HCT116 (cell line): ENCODE results near the gene NFASC. TPM values are rescaled to one million over a fixed set of nuclear protein-coding genes. Genes with fewer than 3 reads are reported as not detected.

Experiments used
- ATAC-seq: fragments of 200-7000 bp; cut with Tn5 transposase; 2 replicates; pipeline ENCODE4 v1.9.1; 2020; ENCODE audit warnings: mild to moderate bottlenecking, moderate library complexity
- BruUV-seq: library from RNA; stranded (reverse); fragments of 400-500 nt; replicated peaks from 2 replicates; lab custom pipeline; 2021; lab: Mats Ljungman, UMichigan
- CTCF ChIA-PET: fragments of 300-600 bp; sonication (Branson Sonifier 250); formaldehyde crosslinking; loops from one replicate; lab custom pipeline; 2021; ENCODE audit warnings: antibody characterized with exemption; lab: Charles Lee
- POLR2A ChIA-PET: fragments of 300-600, 350-600 bp; sonication (Branson Sonifier 250); formaldehyde crosslinking; loops from one replicate; lab custom pipeline; 2021; ENCODE audit warnings: antibody characterized with exemption; lab: Charles Lee
- RAD21 ChIA-PET, 2 experiments: fragments of 300-600 bp; sonication (Branson Sonifier 250); formaldehyde crosslinking; loops; one replicate each; lab custom pipeline; 2023; ENCODE audit warnings: low total read pairs in 2 of 2; ENCODE audit not compliant: uncharacterized antibody in 2 of 2, unreplicated experiment in 2 of 2, low non-redundant PET in 1 of 2; lab: Charles Lee
- DNase-seq: peaks from one replicate; pipeline ENCODE4 v3.0.0-alpha.2; 2010; ENCODE audit warnings: low read depth, low spot score
- H2AFZ ChIP-seq: fragments of 200-600 bp; shearing (Covaris generic), sonication (generic); 2 replicates; pipeline ENCODE4 v1.6.1; 2017; ENCODE audit warnings: low read depth, mixed run types, mixed read lengths, antibody characterized with exemption, low read length; ENCODE audit not compliant: poor library complexity, severe bottlenecking
- H3K27ac ChIP-seq: 2 replicates; pipeline ENCODE4 v1.5.1; 2012; ENCODE audit warnings: low read depth, low read length
- H3K27me3 ChIP-seq: fragments of 200-600 bp; sonication (generic); 2 replicates; pipeline ENCODE4 v1.6.1; 2016; ENCODE audit warnings: mixed run types, low read length, mixed read lengths; ENCODE audit not compliant: insufficient read depth
- H3K36me3 ChIP-seq, 2 experiments: fragments of 200-500 bp in 1 of 2; fragments of 200-600 bp in 1 of 2; sonication (Bioruptor generic) in 1 of 2; sonication (generic) in 1 of 2; 2 replicates each; pipeline versions ENCODE4 v1.5.1 to v1.6.1; 2014 to 2016; ENCODE audit warnings: low read length in 2 of 2, inconsistent platforms in 1 of 2, mixed read lengths in 1 of 2, mixed run types in 1 of 2; ENCODE audit not compliant: insufficient read depth in 2 of 2, control insufficient read depth in 1 of 2
- H3K4me1 ChIP-seq, 2 experiments: fragments of 200-600 bp in 1 of 2; sonication (generic) in 1 of 2; 2 replicates each; pipeline versions ENCODE4 v1.5.1 to v1.6.1; 2012 to 2017; ENCODE audit warnings: low read length in 2 of 2, inconsistent platforms in 1 of 2, mild to moderate bottlenecking in 1 of 2, mixed read lengths in 1 of 2, mixed run types in 1 of 2, moderate library complexity in 1 of 2; ENCODE audit not compliant: insufficient read depth in 2 of 2, control insufficient read depth in 1 of 2
- H3K4me2 ChIP-seq: fragments of 200-600 bp; sonication (generic); 2 replicates; pipeline ENCODE4 v1.6.1; 2017; ENCODE audit warnings: mixed run types, low read length, mixed read lengths
- H3K4me3 ChIP-seq, 2 experiments: fragments of 200-600 bp in 1 of 2; sonication (generic) in 1 of 2; replicated peaks in 1 of 2; 2 replicates each; pipeline ENCODE4 v1.5.1; 2011 to 2016; ENCODE audit warnings: low read length in 2 of 2, control low read depth in 1 of 2, low read depth in 1 of 2, mild to moderate bottlenecking in 1 of 2, mixed read lengths in 1 of 2, mixed run types in 1 of 2
- H3K79me2 ChIP-seq: fragments of 200-600 bp; sonication (generic); 2 replicates; pipeline ENCODE4 v1.6.1; 2017; ENCODE audit warnings: mild to moderate bottlenecking, mixed run types, low read length, moderate library complexity, mixed read lengths; ENCODE audit not compliant: insufficient read depth
- H3K9ac ChIP-seq: fragments of 200-600 bp; sonication (generic); 2 replicates; pipeline ENCODE4 v1.6.1; 2016; ENCODE audit warnings: low read length, mixed read lengths
- H3K9me2 ChIP-seq: fragments of 200-600 bp; sonication (generic), shearing (Covaris generic); 2 replicates; pipeline ENCODE4 v1.6.1; 2017; ENCODE audit warnings: mixed run types, mild to moderate bottlenecking, moderate library complexity; ENCODE audit not compliant: insufficient read depth
- H3K9me3 ChIP-seq, 2 experiments: fragments of 200-500 bp in 1 of 2; fragments of 200-600 bp in 1 of 2; sonication (Bioruptor generic) in 1 of 2; sonication (generic) in 1 of 2; 2 replicates each; pipeline ENCODE4 v1.6.1; 2014 to 2017; ENCODE audit warnings: low read length in 2 of 2, mixed read lengths in 2 of 2, inconsistent platforms in 1 of 2, low read depth in 1 of 2, mild to moderate bottlenecking in 1 of 2, mixed run types in 1 of 2, moderate library complexity in 1 of 2; ENCODE audit not compliant: control insufficient read depth in 1 of 2, insufficient read depth in 1 of 2
- H4K20me1 ChIP-seq: fragments of 200-600 bp; sonication (generic), shearing (Covaris generic); 2 replicates; pipeline ENCODE4 v1.6.1; 2017; ENCODE audit warnings: mixed run types, mild to moderate bottlenecking, moderate library complexity; ENCODE audit not compliant: insufficient read depth
- CBX3 ChIP-seq: IDR thresholded peaks from 2 replicates; pipeline ENCODE4 v1.6.1; 2012; ENCODE audit warnings: low read depth
- CEBPB ChIP-seq: IDR thresholded peaks from 2 replicates; pipeline ENCODE4 v1.6.1; 2012; ENCODE audit warnings: low read depth
- EGR1 ChIP-seq: IDR thresholded peaks from 2 replicates; pipeline ENCODE4 v1.6.1; 2012; ENCODE audit warnings: low read depth
- ELF1 ChIP-seq: IDR thresholded peaks from 2 replicates; pipeline ENCODE4 v1.6.1; 2012; ENCODE audit warnings: low read depth, borderline replicate concordance
- EZH2 ChIP-seq: fragments of 200-600 bp; sonication (generic); IDR thresholded peaks from 2 replicates; pipeline ENCODE4 v1.6.1; 2017; ENCODE audit warnings: antibody characterized with exemption, mixed run types
- EZH2phosphoT487 ChIP-seq: fragments of 200-600 bp; IDR thresholded peaks from 2 replicates; pipeline ENCODE4 v1.6.1; 2018; ENCODE audit warnings: antibody characterized with exemption, borderline replicate concordance
- FOSL1 ChIP-seq: IDR thresholded peaks from 2 replicates; pipeline ENCODE4 v1.6.1; 2012; ENCODE audit warnings: low read depth
- JUND ChIP-seq: IDR thresholded peaks from 2 replicates; pipeline ENCODE4 v1.6.1; 2012
- POLR2AphosphoS5 ChIP-seq: IDR thresholded peaks from 2 replicates; pipeline ENCODE4 v1.6.1; 2011; ENCODE audit warnings: mild to moderate bottlenecking, low read depth, low read length, moderate library complexity
- RAD21 ChIP-seq: IDR thresholded peaks from 2 replicates; pipeline ENCODE4 v1.6.1; 2012; ENCODE audit warnings: low read depth, mild to moderate bottlenecking
- SIN3A ChIP-seq: IDR thresholded peaks from 2 replicates; pipeline ENCODE4 v1.6.1; 2012; ENCODE audit warnings: low read depth
- SP1 ChIP-seq: IDR thresholded peaks from 2 replicates; pipeline ENCODE4 v1.6.1; 2012; ENCODE audit warnings: low read depth
- SRF ChIP-seq: IDR thresholded peaks from 2 replicates; pipeline ENCODE4 v1.6.1; 2012; ENCODE audit warnings: low read depth
- TCF7L2 ChIP-seq: IDR thresholded peaks from 2 replicates; pipeline ENCODE4 v1.7.0; 2011; ENCODE audit warnings: borderline replicate concordance, inconsistent platforms; ENCODE audit not compliant: insufficient read depth, insufficient read length; ENCODE audit errors: extremely low read depth
- YY1 ChIP-seq: IDR thresholded peaks from 2 replicates; pipeline ENCODE4 v1.6.1; 2011; ENCODE audit warnings: low read length, low read depth, moderate library complexity, mild to moderate bottlenecking; ENCODE audit not compliant: insufficient replicate concordance; ENCODE audit errors: extremely low read depth
- ZFX ChIP-seq: fragments of 450-650 bp; IDR thresholded peaks from 2 replicates; pipeline ENCODE4 v1.6.1; 2017
- ZNF274 ChIP-seq: fragments of 200-500 bp; sonication (Bioruptor generic); IDR thresholded peaks from 2 replicates; pipeline ENCODE4 v1.6.1; 2014; ENCODE audit warnings: mild to moderate bottlenecking, low read depth, low read length, inconsistent platforms
- intact Hi-C: fragments of 100-400 bp; cut with micrococcal nuclease; formaldehyde crosslinking; loops from 2 replicates; pipeline ENCODE4 v1.10.0; 2022
- total RNA-seq: library from RNA; stranded (reverse); gene quantifications from one replicate; pipeline ENCODE4 v1.2.1, GENCODE V29; 2021; ENCODE audit not compliant: unreplicated experiment
- TF ChIP-seq, protein P1 (sequence below): IDR thresholded peaks from 2 replicates; pipeline ENCODE4 v1.6.1; 2012
- TF ChIP-seq, protein P2 (sequence below): IDR thresholded peaks from 2 replicates; pipeline ENCODE4 v1.6.1; 2012; ENCODE audit warnings: low read depth
- TF ChIP-seq, protein P3 (sequence below), 3 experiments: fragments of 200-600 bp in 1 of 3; sonication (generic) in 1 of 3; IDR thresholded peaks in 2 of 3; conservative IDR thresholded peaks in 1 of 3; 2 replicates each; pipeline ENCODE4 v1.5.1; 2012 to 2017; ENCODE audit warnings: low read depth in 2 of 3, low read length in 2 of 3, antibody characterized with exemption in 1 of 3, borderline replicate concordance in 1 of 3, control low read depth in 1 of 3, mild to moderate bottlenecking in 1 of 3, mixed read lengths in 1 of 3, mixed run types in 1 of 3, moderate library complexity in 1 of 3; ENCODE audit not compliant: insufficient read depth in 1 of 3

Gene NFASC
- total RNA-seq, 1 experiment from 2014 or later = 0.57 TPM

DNA sequence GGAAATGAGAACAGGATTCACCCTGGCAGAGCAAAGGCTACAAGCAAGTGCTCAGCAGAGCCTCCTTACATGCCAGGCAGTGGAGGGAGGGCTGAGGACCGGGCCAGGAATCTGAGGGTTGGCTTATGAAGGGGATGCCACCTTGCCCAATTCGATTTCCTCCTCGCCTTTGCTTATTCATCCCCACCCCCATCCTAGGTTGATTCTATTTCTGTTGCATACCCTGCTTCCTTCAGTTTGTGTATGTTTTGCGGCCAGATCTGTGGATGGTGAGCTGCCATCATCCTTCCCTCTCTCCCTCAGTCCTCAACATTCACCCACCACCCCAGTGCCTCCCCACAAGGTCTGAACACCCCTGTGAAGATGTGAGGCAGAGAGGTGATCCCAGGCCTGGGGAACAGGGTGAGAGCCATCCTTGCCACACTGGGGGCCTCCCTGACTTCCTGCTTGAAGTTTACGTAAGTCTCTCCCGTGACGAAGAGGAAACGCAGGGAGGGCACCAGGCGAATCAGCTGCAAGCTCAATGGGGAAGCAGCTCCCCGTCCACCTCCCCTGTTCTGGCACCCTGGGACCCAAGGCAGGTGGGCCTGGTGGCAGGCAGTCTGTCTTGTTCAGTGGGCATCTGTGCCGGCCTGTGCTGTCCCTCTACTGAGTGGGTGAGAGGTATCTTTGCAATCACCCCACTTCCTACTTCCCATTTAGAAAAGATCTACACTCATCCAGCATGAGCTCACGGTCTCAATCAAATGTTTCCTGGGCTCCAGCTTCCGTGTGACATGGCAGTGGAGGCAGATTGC, 121.7 kb downstream of the NFASC start:
- H3K9ac ChIP-seq = no peak overlapping the region
- H4K20me1 ChIP-seq = no peaks in the 10 kb centered on the region
- no peak overlapping the region for H3K4me3 ChIP-seq
- intact Hi-C loops = no loop called here
- no peak for DNase-seq
- H3K36me3 ChIP-seq = no peaks in the 10 kb centered on the region
- ChIA-PET RAD21 (no interaction called here), CTCF (interaction anchor here (1.5 to 9.1 kb wide), 2 partner anchors 70 to 236 kb away, joined by 4 to 205 read pairs; partner anchors contain the start of gene TMCC2), POLR2A (no interaction called here)
- no peak overlapping the region for H2AFZ ChIP-seq
- TF ChIP-seq CBX3 (no peak), CEBPB (no peak), SRF (no peak), FOSL1 (no peak), TCF7L2 (no peak), YY1 (no peak), EZH2 (no peak), ZNF274 (no peak), SP1 (no peak), RAD21 (no peak), ELF1 (no peak), EZH2phosphoT487 (no peak), SIN3A (no peak), POLR2AphosphoS5 (no peak), EGR1 (no peak), JUND (no peak), ZFX (no peak)
- TF ChIP-seq, protein P1, sequence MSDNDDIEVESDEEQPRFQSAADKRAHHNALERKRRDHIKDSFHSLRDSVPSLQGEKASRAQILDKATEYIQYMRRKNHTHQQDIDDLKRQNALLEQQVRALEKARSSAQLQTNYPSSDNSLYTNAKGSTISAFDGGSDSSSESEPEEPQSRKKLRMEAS = no peak
- TF ChIP-seq, protein P2, sequence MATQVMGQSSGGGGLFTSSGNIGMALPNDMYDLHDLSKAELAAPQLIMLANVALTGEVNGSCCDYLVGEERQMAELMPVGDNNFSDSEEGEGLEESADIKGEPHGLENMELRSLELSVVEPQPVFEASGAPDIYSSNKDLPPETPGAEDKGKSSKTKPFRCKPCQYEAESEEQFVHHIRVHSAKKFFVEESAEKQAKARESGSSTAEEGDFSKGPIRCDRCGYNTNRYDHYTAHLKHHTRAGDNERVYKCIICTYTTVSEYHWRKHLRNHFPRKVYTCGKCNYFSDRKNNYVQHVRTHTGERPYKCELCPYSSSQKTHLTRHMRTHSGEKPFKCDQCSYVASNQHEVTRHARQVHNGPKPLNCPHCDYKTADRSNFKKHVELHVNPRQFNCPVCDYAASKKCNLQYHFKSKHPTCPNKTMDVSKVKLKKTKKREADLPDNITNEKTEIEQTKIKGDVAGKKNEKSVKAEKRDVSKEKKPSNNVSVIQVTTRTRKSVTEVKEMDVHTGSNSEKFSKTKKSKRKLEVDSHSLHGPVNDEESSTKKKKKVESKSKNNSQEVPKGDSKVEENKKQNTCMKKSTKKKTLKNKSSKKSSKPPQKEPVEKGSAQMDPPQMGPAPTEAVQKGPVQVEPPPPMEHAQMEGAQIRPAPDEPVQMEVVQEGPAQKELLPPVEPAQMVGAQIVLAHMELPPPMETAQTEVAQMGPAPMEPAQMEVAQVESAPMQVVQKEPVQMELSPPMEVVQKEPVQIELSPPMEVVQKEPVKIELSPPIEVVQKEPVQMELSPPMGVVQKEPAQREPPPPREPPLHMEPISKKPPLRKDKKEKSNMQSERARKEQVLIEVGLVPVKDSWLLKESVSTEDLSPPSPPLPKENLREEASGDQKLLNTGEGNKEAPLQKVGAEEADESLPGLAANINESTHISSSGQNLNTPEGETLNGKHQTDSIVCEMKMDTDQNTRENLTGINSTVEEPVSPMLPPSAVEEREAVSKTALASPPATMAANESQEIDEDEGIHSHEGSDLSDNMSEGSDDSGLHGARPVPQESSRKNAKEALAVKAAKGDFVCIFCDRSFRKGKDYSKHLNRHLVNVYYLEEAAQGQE = no peak
- TF ChIP-seq, protein P3, sequence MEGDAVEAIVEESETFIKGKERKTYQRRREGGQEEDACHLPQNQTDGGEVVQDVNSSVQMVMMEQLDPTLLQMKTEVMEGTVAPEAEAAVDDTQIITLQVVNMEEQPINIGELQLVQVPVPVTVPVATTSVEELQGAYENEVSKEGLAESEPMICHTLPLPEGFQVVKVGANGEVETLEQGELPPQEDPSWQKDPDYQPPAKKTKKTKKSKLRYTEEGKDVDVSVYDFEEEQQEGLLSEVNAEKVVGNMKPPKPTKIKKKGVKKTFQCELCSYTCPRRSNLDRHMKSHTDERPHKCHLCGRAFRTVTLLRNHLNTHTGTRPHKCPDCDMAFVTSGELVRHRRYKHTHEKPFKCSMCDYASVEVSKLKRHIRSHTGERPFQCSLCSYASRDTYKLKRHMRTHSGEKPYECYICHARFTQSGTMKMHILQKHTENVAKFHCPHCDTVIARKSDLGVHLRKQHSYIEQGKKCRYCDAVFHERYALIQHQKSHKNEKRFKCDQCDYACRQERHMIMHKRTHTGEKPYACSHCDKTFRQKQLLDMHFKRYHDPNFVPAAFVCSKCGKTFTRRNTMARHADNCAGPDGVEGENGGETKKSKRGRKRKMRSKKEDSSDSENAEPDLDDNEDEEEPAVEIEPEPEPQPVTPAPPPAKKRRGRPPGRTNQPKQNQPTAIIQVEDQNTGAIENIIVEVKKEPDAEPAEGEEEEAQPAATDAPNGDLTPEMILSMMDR (IDR thresholded peaks at IDR 0.05 in 2 of 3, conservative IDR thresholded peaks at IDR 0.05 in 1 of 3; ENCODE audit: borderline replicate concordance in 1 of 3, insufficient read depth in 1 of 3, low read depth in 2 of 3, low read length in 2 of 3) = no peak
- H3K4me2 ChIP-seq = no peak overlapping the region
- no peak overlapping the region for H3K27ac ChIP-seq
- no TSS peak for BruUV-seq
- no peaks in the 10 kb centered on the region for H3K79me2 ChIP-seq
- no peak for ATAC-seq
- no peaks in the 10 kb centered on the region for H3K9me3 ChIP-seq
- no peaks in the 10 kb centered on the region for H3K9me2 ChIP-seq
- peaks cover 13% of the 10 kb centered on the region; the same call in 1 of the 2 replicates for H3K27me3 ChIP-seq
- no peaks in the 10 kb centered on the region for H3K4me1 ChIP-seq
